Endothelial cell of umbilical vein (primary cell): ENCODE data around the gene NFU1.

Experiments used
- FOS ChIP-seq: IDR thresholded peaks from 2 replicates; pipeline ENCODE4 v1.6.1; 2011; ENCODE audit warnings: mild to moderate bottlenecking, low read length, moderate library complexity, borderline replicate concordance; ENCODE audit not compliant: insufficient read depth
- MYC ChIP-seq: IDR thresholded peaks from one replicate; pipeline ENCODE4 v1.6.1; 2011; ENCODE audit warnings: mild to moderate bottlenecking, low read depth, low read length
- TF ChIP-seq, protein P1 (sequence below), 2 donors: IDR thresholded peaks; 1 replicate in 1 of 2; 2 replicates in 1 of 2; pipeline ENCODE4 v1.5.1; 2011; ENCODE audit warnings: low read length in 2 of 2, mild to moderate bottlenecking in 2 of 2, moderate library complexity in 2 of 2, control low read depth in 1 of 2, inconsistent platforms in 1 of 2, low read depth in 1 of 2; ENCODE audit not compliant: insufficient read depth in 1 of 2; ENCODE audit errors: extremely low read depth in 1 of 2
- TF ChIP-seq, protein P2 (sequence below): IDR thresholded peaks from 2 replicates; pipeline ENCODE4 v1.6.1; 2011; ENCODE audit not compliant: insufficient read depth, insufficient read length

- TF ChIP-seq, protein P1, sequence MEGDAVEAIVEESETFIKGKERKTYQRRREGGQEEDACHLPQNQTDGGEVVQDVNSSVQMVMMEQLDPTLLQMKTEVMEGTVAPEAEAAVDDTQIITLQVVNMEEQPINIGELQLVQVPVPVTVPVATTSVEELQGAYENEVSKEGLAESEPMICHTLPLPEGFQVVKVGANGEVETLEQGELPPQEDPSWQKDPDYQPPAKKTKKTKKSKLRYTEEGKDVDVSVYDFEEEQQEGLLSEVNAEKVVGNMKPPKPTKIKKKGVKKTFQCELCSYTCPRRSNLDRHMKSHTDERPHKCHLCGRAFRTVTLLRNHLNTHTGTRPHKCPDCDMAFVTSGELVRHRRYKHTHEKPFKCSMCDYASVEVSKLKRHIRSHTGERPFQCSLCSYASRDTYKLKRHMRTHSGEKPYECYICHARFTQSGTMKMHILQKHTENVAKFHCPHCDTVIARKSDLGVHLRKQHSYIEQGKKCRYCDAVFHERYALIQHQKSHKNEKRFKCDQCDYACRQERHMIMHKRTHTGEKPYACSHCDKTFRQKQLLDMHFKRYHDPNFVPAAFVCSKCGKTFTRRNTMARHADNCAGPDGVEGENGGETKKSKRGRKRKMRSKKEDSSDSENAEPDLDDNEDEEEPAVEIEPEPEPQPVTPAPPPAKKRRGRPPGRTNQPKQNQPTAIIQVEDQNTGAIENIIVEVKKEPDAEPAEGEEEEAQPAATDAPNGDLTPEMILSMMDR (IDR thresholded peaks at IDR 0.05; ENCODE audit: extremely low read depth in 1 of 2, insufficient read depth in 1 of 2, low read depth in 1 of 2, low read length in 2 of 2) = no peak
- TF ChIP-seq MYC (no peak), FOS (no peak)
- TF ChIP-seq, protein P2, sequence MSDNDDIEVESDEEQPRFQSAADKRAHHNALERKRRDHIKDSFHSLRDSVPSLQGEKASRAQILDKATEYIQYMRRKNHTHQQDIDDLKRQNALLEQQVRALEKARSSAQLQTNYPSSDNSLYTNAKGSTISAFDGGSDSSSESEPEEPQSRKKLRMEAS = no peak
Observed at GRCh38 chr2:69400121-69400520, 37.1 kb downstream of the NFU1 start.
